Measurements from ENCODE around the gene PASK.

Gene PASK

DNA sequence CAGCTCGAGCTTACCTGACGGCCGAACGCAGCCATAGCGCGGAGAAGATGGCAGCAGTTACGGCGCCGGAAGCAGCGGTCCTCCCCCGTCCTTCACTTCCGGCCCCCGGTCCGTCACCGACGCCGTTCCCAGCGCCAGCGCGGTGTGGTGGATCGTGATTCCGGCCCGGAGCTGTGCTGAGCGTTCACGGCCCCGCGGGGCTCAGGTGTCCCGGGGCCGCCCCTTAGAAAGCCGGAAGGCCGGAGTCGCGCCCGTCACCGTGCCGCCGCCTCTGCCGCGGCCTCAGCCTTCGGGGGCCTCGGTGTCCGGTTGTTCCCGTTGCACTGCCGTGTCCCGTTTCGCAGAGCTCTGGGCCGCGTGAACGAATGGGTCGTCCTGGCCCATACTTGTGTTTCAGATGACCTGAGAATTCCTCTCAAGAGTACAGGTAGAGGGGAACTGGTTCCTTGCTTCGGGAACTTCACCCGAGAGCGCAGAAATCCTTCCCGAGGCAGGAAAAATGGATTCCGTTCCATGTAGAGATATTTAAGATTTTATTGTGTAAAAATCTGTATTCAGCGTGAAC is 47.0 kb downstream of the PASK start, which contains the start of gene MTERF4:
MTERF4 (minus strand) TSS at position 49 of the 565 bp plus-strand sequence; CDS start at position 35, 14 bp downstream.
- peak; percentile 44 for DNase-seq

DNA sequence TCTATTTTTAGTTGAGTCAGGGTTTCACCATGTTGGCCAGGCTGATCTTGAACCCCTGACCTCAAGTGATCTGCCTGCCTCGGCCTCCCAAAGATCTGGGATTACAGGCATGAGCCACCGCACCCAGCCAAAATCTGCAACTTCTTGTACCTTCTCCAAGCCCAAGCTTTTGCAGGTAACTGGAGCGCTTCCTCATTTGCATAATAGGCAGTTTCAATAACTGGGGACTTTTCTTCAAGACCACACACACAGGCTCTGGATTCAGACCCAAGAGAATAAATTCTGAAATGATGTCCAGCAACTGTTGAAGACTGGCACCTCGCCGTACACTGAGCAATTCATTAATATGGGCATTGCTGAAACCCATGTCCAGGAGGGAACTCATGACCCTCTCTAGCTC is 50.0 kb downstream of the PASK start:
- no peak for DNase-seq

DNA sequence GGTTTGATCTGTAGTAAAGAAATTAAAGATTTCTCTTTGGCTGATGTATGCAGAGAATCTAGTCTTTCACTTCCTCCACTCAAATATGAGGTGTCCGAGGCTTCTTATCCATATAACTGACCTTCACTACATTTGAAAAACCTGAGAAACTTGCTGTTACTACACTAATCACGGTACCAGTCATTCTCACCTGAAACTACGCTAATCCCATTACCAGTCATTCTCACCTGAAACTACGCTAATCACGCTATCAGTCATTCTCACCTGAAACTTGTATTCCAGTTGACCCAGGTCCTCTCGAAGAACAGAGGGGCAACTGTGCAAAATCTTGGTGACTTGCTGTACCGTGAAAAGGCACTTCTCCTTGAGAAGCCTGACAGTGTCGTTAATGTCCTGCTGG is 52.3 kb downstream of the PASK start:
- DNase-seq: no peak

DNA sequence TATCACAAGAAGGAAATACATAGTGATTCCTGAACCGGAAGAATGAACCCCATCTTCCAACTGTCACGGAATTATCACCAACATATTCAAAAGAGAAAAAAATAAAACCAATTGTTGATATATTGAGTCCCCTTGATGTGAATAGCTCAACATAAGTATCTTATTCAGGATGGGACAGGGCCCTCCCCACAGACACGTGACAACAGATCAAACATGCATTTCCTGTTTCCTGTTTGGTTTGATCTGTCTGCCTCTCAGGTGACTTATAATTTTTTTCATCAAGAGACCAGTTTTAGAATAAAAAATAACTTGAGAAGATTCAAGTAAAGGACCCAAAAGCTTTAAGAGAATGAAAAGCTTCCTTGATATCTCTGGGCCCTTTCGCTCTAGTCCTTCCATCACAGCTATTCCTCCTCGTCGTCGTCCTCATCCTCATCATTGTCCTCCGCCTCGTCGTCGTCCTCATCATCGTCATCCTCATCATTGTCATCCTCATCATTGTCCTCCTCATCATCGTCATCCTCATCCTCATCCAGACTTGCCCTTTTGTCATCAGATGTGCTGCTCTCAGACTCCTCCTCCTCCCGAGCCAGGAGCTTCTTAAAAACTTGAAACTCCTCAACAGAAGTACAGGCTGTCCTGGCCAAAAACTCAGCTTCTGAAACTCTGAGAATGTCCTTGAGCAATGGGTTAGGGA is 53.5 kb downstream of the PASK start:
- DNase-seq: no peak

DNA sequence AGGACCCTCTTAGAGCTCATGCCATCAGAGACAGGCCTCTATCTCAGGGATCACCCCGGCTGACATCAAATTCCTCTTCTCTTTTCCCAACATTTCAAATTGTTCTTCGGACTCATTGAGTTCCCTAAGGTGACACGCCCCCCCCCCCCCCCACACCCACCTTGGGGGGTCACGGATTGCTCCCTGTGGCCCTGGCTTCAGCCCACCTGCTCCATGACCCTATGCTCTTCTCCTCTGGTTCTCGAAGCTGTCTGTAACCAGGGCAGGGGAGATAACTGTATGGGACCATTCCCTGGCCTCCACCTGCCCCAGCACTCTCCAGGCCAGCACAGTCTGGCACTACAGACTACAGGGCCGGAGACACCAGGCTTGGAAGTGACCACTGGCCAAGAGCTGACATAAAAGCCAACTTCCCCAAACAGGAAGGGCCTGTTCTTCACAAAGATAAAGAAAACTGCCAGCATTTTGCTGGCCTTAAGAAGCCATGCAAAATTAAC is 54.3 kb downstream of the PASK start:
- no peak for DNase-seq

DNA sequence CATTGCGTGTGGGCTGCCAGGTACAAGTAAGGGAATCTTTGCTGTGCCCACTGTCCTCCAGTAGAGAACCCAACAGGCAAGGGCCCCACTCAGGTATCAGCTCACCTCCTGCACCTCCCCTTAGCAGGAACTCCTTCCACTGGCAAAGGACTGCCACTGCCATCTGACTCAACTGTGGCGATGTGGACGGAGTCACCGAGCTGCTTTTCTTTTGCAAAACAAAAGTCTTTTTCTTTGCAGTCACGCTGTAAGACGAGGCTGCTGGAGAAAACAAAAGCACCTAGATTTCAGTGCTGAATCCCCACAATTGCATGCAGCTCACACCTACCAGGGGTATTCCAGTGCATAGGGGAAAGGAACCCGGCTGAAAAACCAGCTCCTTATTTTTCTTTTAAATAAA is 55.1 kb downstream of the PASK start:
- DNase-seq: no peak

DNA sequence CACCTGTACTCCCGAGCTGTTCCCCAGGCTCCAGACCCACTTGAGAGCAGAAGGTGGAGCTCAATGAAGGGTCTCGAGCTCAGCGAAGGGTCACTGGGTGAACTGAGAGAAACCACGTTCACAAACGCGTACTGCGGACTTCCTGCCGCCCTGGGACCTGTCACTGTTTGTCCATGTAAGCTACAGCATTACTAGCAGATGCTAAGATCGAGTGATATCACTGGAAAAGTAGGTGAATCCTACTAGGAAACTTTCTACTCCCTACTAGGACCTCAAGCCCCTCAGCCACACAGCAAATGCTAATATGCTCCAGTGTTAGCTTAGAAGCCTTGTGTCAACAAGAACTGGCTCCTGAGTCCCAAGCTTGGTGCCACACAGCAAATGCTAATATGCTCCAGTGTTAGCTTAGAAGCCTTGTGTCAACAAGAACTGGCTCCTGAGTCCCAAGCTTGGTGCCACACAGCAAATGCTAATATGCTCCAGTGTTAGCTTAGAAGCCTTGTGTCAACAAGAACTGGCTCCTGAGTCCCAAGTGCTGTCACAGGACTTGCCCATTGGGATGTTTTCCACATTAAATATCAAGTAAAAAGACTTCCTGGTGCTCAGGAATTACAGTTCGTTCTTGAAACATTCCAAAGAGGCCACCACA is 56.0 kb downstream of the PASK start:
- peak; percentile 7 for DNase-seq

DNA sequence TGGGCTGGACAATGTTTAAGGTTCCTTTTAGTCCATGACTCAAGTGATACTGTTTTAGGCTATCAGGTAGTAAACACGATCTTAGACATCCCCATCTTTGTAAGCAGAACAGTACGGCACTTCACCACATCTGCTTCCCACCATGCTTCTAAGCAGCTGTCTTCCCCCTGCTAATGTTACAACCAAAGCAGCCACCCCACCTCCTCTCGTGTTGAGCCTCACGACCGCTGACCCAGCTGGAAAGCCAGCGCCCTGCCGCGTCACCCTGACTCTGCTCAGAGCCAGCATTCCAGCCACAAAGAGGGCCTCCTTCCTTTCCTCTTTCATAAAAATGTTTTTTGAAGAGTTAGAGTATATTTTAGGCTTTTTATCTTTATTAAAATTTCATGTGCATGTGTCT is 56.6 kb downstream of the PASK start:
- DNase-seq: no peak

DNA sequence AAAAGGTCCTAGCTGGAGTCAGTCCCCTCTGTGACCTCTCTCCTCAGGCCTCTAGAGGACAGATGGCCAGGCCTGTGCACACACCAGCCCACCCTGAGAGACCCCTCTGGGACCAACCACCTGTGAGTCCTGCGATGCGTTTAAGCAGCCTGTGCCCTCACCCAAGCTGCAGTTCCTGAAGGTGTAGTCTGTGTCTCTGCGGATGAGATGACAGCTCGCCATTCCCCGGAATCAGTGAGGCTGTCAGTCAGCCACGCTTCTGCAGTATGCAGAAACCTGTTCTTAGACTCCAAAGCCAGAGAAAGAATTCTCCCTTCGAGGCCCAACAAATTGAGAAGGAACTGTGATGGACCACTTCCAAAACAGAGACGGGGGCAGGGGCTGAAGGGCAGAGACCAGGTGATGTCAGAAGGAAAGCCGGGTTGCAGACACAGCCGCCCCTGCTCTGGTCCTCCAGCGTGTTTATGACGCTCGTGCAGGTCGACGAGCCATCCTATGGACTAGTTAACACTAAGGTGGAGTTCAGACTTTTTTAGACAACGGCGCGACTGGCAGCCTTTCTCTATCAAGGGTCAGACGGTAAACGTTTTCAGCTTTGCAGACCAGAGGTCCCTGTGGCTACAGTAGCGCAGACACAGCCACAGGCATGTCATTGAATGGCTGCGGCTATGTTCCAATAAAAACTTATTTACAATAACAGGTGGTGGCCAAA is 57.4 kb downstream of the PASK start:
- no peak for DNase-seq

DNA sequence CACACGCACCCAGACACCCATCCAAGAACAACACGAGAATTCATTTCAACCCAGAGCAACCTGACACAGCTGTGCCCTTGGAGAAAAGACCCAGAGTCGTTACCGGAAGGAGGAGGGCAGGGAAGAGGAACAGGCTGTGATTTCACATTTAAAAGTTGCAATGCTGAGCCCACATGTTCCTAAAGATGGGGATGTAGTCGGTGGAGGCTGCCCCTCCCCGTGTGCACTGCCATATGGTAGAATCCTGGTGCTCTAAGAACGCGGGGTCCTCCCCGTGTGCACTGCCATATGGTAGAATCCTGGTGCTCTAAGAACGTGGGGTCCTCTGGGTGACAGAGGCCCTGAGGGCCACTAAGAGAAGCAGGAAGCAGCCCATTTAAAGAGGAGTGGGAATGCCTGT is 58.1 kb downstream of the PASK start:
- no peak for DNase-seq

DNA sequence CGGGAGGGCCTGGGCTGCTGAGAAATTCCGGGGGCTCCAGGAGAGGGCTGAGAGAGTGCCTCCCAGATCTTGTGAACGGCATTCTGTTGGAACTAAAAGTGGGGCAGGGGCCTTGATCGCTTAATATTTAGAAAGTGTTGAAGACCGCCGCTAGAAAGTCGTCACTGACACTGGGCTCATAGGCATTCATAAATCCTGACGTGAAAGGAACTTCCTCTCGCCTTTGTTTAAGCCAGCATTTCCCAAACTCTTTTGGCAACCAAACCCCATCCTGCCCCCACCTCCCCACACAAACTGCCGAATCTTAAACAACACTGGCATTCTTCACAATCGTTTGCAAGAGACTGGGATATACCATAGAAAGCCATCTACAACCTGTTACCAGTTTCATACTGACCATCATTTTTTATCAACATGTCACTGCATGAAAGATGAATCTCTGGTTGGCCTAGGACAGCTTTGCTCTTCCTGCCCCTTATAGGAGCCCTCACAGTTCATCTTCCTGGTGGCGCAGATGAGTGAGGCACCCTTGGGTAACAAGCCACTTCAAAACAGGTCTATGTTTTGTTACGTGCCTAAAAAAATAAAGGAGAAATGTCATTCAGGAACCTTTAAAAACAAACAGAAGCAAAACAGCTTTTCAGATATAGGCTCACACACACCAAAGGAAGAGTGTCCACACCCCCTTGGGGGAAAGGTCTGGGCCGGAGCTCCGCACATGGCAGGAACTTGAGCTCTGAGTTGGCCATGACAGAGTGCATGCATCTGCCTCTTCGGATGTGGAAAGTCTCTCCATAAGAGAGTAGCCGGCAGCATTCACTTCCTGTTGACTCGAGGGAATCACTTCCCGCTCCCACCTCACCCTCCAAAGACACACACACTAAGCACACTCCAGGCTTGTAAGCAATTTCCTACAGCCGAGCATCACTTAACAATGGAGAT is 60.2 kb downstream of the PASK start:
- no peak for DNase-seq

DNA sequence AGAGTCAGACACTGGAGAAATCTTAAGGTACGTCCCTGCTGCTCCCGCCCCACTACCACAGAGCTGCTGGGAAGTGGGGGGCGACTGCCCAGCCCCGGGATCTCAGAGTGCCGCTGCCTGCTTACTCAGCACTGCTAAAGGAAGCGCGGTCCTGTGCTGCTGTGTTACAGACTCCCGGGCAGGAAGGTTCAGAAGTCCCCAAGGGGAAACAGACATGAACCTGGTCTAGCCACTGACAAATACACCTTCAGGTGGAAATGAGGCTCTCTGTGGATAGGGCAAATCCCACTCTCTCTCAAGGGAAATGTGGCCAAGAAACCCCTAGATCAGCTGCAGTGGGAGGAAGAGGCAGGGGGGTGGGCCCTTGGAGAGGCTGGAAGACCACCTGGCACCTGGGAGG is 60.9 kb downstream of the PASK start:
- no peak for DNase-seq

DNA sequence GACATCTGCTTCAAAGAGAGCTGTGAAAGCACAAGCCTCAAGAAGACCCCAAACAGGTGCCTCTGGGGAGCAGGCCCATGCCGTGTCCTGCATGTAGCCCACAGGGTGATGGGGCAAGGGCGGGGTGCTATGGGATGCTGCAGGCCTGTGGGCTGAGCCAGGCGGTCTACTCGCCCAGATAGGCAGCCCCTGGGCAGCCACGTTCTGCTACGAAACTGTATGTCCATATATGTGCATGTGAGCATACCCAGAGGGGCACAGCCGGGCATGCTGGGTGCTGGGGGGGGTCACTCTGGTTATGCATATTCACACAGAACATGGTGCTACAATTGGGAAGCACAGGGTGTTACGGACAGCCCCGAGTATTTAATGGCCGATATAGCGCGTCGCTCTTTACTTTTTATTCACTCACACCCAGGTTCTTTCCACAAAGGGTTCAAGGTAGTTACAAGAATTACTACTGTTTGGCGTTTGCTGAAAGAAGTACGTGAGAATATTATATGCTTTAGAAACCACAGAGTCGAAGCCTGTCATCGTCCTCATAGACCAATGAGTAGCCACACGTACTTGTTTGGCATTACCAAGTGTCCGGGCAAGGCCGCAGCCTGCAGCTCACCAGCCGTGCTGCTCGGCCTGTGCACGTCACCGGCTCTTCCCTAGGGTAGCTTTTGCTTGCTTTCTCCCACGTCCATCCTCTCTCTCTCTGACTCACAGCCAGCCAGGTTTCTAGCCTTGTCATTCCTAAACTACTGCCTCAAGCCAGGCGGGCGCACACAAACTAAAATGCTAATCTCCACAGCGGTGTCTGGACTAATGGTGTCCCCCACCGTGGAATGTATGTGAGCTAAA is 61.6 kb downstream of the PASK start:
- no peak for DNase-seq

DNA sequence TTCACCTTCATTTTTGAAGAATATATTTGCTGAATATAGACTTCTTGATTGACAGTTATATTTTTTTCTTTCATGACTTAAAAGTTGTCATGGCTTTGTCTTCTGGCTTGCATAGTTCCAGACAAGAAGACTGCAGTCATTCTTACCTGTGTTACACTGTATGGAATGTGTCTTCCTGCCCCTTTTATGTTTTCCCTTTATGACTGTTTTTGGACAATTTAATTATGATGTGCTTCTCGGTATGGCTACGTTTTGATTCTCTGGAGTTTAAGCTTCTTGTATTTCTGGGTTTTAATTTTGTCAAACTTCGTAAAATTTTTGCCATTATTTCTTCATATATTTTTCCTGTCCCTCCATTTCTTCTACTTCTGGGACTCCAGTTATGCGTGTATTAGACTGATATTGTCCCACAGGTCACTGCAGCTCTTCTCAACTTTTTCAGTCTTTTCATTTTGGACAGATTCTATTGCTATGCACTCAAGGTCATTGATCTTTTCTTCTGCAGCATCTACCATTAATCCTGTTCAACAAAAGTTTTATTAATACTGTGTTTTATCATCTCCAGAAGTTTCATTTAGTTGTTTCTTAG is 64.3 kb downstream of the PASK start:
- DNase-seq: no peak

DNA sequence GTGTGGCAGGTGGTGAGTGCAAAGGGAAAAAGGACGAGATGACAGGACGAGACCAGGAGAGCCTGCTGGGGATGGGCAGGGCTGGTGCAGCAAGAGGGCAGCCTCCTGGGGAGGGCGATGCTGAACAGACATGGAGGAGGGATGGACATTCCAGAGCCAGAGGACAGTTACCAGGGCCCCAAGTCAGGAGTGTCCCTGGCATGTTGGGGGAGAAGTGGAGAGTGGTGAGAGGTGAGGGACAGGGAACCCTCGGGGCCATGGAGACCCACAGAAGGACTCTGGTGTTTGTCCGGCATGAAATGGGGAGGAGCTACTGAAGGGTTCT is 66.2 kb downstream of the PASK start:
- DNase-seq: no peak

DNA sequence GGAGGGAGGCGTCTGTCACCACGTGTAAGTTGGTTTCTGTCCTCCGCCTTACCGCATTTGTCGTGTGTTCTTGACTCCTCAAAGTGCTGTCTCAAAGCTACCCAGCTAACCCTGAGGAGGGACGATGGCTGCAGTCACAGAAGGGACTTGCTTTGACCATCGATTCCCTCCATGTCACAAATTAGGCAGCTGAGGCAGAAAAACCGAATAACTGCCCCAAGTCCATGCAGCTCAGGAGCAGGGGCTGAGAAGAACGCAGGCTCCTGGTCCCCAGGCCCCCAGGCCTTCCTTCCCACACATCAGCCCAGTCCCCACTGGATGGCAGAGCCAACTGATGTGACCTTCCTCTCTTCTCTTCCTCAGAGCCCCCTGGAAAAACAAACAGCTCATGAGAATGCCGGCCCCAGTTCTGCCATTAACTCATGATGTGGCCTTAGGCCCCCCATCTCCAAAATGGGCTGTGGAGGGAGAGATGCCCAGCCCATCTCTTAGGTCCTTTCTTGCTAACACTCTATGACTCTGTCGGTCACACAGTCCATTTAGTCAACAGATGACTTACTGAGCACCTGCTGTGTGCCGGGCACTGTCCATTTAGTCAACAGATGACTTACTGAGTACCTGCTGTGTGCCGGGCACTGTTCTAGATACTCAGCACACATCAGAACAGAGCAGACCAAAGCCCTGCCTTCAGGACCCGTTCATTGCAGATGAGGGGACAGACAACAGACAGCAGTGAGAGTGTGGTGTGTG is 66.8 kb downstream of the PASK start:
- no peak for DNase-seq

DNA sequence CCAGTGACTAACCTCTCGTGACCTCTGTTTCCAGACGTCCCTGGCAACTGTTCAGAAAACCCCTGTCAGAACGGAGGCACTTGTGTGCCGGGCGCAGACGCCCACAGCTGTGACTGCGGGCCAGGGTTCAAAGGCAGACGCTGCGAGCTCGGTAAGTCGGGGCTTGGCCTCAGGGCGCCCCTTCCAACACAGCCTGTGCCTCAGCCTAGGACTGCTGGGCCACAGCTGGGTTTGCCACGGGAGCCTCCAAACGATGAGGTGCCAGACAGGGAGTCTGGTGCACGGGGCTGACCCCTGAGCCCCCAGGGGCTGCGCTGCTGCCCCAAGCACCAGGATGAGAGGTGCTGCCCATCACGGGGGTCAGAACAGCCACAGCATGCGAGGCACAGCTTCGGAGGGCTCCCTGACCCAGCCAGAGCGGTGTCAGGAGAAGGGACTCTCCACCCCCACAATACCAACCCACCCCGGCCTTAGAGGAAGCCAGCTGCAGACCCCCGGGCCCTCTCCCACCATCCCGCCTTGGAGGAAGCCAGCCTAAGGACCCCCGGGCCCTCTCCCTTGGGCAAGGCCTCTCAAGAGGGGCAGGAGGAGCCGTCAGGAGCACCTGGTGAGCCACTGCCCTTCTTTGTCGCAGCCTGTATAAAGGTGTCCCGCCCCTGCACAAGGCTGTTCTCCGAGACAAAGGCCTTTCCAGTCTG is 67.5 kb downstream of the PASK start:
- no peak for DNase-seq

DNA sequence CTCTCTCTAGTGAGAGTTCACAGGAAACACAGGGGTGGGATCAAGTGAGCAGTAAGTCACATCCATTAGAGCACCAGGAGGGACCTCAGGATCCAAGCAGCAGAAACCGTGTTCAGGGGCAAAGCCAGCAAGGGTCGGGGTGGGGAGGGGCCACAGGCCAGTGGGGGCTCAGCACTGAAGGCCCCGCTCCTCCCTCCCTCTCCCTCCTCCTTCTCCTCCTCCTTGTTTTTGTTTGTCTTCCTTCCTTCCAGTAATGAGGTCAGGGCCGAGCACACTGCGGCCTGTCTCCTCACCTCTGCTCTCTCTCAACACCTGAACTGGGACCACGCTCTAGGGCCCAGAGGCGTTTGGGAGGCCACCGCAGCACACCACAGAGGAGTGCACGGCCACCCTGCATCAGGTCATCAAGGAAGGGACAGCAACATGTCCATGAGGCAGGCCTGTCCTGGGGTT is 68.1 kb downstream of the PASK start:
- DNase-seq: no peak

DNA sequence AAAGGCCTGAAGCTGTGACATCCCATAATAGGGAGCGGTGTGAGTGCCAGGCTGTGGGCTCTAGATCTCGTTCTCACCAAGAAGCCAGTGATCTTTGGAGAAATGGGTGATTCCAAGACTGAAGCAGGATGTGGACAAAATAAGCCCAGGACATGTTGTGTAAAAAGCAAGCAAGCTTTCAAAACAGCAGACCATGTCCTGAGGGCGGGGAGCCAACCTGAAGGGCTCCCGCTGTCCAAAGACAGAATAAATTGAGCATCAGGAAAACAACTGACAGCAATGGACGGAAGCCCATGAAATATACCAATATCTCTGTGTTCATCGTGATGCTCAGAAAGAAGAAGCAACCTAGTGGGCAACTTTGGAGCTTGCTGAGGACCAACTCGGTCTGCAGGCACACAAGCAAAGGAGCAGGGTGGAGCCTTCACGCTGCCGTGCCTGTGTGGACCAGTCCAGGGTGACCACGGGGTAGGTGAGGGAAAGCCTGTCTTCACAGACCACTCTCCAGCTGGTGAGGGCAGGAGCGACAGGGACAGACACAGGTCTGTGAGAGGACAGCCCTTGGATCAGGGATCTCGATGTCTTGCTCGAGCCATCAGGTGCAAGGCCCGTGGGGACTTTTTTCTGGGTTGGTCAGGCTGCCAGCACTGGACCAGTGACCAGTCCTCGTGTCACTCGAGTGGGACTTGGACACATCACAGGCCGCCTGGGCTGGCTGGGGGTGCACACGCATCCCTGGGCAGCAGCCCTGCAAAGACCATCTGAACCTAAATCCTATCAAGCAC is 68.7 kb downstream of the PASK start:
- DNase-seq: no peak
